ENCODE data around the gene RABIF. TPM values are rescaled to one million over a fixed set of nuclear protein-coding genes. Genes with fewer than 3 reads are reported as not detected.
"Not testable (repeated sequence)": the region's sequence is repeated elsewhere in the genome, so short reads cannot be mapped to it uniquely, and the experiment has no call there.

Gene RABIF
- total RNA-seq, 4 donors from 2014 or later, result 4.6 to 7.4 (median 5.3) TPM

GRCh38 chr1:202834771-202835547, 54.0 kb downstream of the RABIF start:
- ATAC-seq (ENCODE audit: low FRiP score) (no peak), DNase-seq (ENCODE audit: low spot score) (no peak)
- TF ChIP-seq CTCF (IDR thresholded peaks at IDR 0.05), result no peak

GRCh38 chr1:202831906-202832305, 57.0 kb downstream of the RABIF start:
- DNase-seq (ENCODE audit: low spot score) (no peak), ATAC-seq (ENCODE audit: low FRiP score) (no peak)
- TF ChIP-seq CTCF (IDR thresholded peaks at IDR 0.05), result no peak

- not testable (repeated sequence) for ATAC-seq (ENCODE audit: low FRiP score)
These were observed 59.7 kb downstream of the RABIF start for GRCh38 chr1:202829223-202829622.

More at GRCh38 chr1:202829223-202829622, 59.7 kb downstream of the RABIF start:
- DNase-seq (ENCODE audit: low spot score), result not testable (repeated sequence)

Small RNA genes lying within 50 kb of the gene (small RNA-seq; reads per million reads assigned to genes)
- gene RF00019, result not detected

Other genes starting within 250 kb of the RABIF start
- under 1 TPM in 1 of 4 donors, not detected in 3; 0.12 TPM for gene SYT2, start 178.7 kb downstream of the RABIF start, total RNA-seq
- 10 to 100 TPM; 40.8 to 69.7 (median 45.7) TPM for gene KDM5B, start 80.7 kb downstream of the RABIF start, total RNA-seq
- gene PCAT6, start 78.2 kb downstream of the RABIF start, total RNA-seq, result not detected
- gene KLHL12, start 38.1 kb upstream of the RABIF start, total RNA-seq, result 10 to 100 TPM; 12.4 to 25.2 (median 20.8) TPM
- 100 to 1,000 TPM in 1 of 4 donors, 10 to 100 TPM in 3; 79.0 to 117 (median 94.2) TPM for gene ADIPOR1, start 69.2 kb upstream of the RABIF start, total RNA-seq
- 10 to 100 TPM; 34.3 to 57.4 (median 41.6) TPM for gene CYB5R1, start 78.1 kb upstream of the RABIF start, total RNA-seq
- 10 to 100 TPM; 69.2 to 75.8 (median 72.8) TPM for gene TMEM183A, start 118.2 kb upstream of the RABIF start, total RNA-seq
- gene PPFIA4, start 137.3 kb upstream of the RABIF start, total RNA-seq, result 1 to 10 TPM in 2 of 4 donors, under 1 TPM in 1, not detected in 1; 0.72 to 1.4 (median 1.2) TPM
- not detected for gene MYOG, start 196.9 kb upstream of the RABIF start, total RNA-seq
- gene ADORA1, start 238.6 kb upstream of the RABIF start, total RNA-seq, result 1 to 10 TPM; 1.4 to 4.3 (median 2.6) TPM